ENCODE results near the gene KLK8. TPM values are rescaled to one million over a fixed set of nuclear protein-coding genes. Genes with fewer than 3 reads are reported as not detected.

KLK8 gene
- total RNA-seq, 1 donor from 2014 or later: not detected

DNA sequence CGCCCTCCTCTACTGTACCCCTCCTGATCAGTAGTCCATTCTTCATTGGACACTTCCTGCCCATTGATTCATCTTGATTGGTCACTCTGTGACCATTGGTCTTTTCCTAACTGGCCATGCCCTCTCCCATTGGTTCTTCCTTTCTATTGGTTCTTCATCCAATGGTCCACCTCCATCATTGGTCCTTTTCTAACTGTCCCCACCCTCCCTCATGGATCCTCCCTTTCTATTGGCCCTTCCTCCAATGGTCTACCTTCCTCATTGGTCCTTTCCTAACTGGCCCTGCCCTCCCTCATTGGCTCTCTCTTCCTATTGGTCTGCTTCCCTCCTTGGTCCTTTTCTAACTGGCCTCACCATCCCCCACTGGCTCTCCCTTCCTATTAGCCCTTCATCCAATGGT is 39.2 kb downstream of the KLK8 start:
- no peak for DNase-seq (ENCODE audit: low read depth)
- H3K4me1 Mint-ChIP-seq (ENCODE audit: low read depth, unreplicated experiment): no peaks in the 10 kb centered on the region
- peaks cover 40% of the 10 kb centered on the region for H3K27me3 Mint-ChIP-seq (ENCODE audit: low read depth, unreplicated experiment)
- no peak overlapping the region for H3K9ac ChIP-seq (ENCODE audit: low read length)
- no peaks in the 10 kb centered on the region for H3K4me1 ChIP-seq (ENCODE audit: insufficient read depth, low read length)
- H3K4me2 ChIP-seq (ENCODE audit: low read length): no peak overlapping the region
- no peaks in the 10 kb centered on the region for H3K36me3 Mint-ChIP-seq (ENCODE audit: low read depth, unreplicated experiment)
- H3K9me3 Mint-ChIP-seq (ENCODE audit: unreplicated experiment): peaks cover 9% of the 10 kb centered on the region
- H3K36me3 ChIP-seq (ENCODE audit: insufficient read depth, low read length): no peaks in the 10 kb centered on the region
- no peak overlapping the region for H2AFZ ChIP-seq (ENCODE audit: low read depth, low read length)
- TF ChIP-seq CTCF (IDR thresholded peaks at IDR 0.05; ENCODE audit: insufficient read depth, low read depth, low read length) (no peak), EZH2 (IDR thresholded peaks at IDR 0.05; ENCODE audit: insufficient read depth, low read length) (no peak)
- H4K20me1 ChIP-seq (ENCODE audit: insufficient read depth, low read length): no peaks in the 10 kb centered on the region
- H3K9me3 ChIP-seq (ENCODE audit: insufficient read depth, low read depth, low read length): peaks cover 6% of the 10 kb centered on the region
- H3K4me3 ChIP-seq (ENCODE audit: insufficient read depth, low read depth, low read length): no peak overlapping the region
- no peak for FAIRE-seq
- H3K27ac ChIP-seq (ENCODE audit: low read depth, low read length): no peak overlapping the region
- no peak overlapping the region for H3K27ac Mint-ChIP-seq (ENCODE audit: unreplicated experiment)
- H3K27me3 ChIP-seq (ENCODE audit: insufficient read depth, low read length): no peaks in the 10 kb centered on the region
- no peaks in the 10 kb centered on the region for H3K79me2 ChIP-seq (ENCODE audit: insufficient read depth, low read length)
- no peak overlapping the region for H3K4me3 Mint-ChIP-seq (ENCODE audit: unreplicated experiment)

DNA sequence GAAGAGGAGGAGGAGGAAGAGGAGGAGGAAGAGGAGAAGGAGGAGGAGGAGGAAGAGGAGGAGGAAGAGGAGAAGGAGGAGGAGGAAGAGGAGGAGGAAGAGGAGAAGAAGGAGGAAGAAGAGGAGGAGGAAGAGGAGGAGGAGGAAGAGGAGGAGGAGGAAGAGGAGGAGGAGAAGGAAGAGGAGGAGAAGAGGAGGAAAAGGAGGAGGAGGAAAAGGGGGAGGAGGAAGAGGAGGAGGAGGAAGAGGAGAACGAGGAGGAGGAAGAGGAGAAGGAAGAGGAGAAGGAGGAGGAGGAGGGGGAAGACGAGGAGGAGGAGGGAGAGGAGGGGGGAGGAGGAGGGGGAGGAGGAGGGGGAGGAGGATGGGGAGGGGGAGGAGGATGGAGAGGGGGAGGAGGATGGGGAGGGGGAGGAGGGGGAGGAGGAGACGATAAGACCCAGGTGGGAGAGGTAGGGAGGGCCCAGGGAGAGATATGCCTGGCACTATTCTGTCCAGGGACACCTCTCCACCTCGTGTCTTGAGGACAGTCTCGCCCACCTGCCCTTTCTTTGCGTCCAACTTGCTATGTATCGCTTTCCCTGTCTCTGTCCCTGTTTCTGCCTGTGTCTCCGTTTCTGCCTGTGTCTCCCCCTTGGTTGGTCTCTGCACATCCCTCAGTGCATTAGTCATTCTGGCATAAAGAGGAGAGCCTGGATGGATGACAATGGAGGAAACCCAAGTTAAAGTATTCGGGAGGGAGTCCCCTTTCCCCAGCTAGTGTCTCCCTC is 41.5 kb downstream of the KLK8 start:
- H3K9ac ChIP-seq (ENCODE audit: low read length): no peak overlapping the region
- FAIRE-seq: no peak
- H3K79me2 ChIP-seq (ENCODE audit: insufficient read depth, low read length): no peaks in the 10 kb centered on the region
- no peaks in the 10 kb centered on the region for H3K27me3 ChIP-seq (ENCODE audit: insufficient read depth, low read length)
- Mint-ChIP-seq H3K4me3 (ENCODE audit: unreplicated experiment) (no peak overlapping the region), H3K4me1 (ENCODE audit: low read depth, unreplicated experiment) (no peaks in the 10 kb centered on the region), H3K9me3 (ENCODE audit: unreplicated experiment) (peaks cover 9% of the 10 kb centered on the region), H3K27me3 (ENCODE audit: low read depth, unreplicated experiment) (peaks cover 32% of the 10 kb centered on the region), H3K27ac (ENCODE audit: unreplicated experiment) (no peak overlapping the region), H3K36me3 (ENCODE audit: low read depth, unreplicated experiment) (no peaks in the 10 kb centered on the region)
- H3K36me3 ChIP-seq (ENCODE audit: insufficient read depth, low read length): no peaks in the 10 kb centered on the region
- no peak for TF ChIP-seq EZH2 (IDR thresholded peaks at IDR 0.05; ENCODE audit: insufficient read depth, low read length)
- no peak for TF ChIP-seq CTCF (IDR thresholded peaks at IDR 0.05; ENCODE audit: insufficient read depth, low read depth, low read length)
- no peak overlapping the region for H3K4me3 ChIP-seq (ENCODE audit: insufficient read depth, low read depth, low read length)
- H3K27ac ChIP-seq (ENCODE audit: low read depth, low read length): no peak overlapping the region
- H4K20me1 ChIP-seq (ENCODE audit: insufficient read depth, low read length): no peaks in the 10 kb centered on the region
- no peak for DNase-seq (ENCODE audit: low read depth)
- no peak overlapping the region for H3K4me2 ChIP-seq (ENCODE audit: low read length)
- no peaks in the 10 kb centered on the region for H3K4me1 ChIP-seq (ENCODE audit: insufficient read depth, low read length)
- peaks cover 6% of the 10 kb centered on the region for H3K9me3 ChIP-seq (ENCODE audit: insufficient read depth, low read depth, low read length)
- no peak overlapping the region for H2AFZ ChIP-seq (ENCODE audit: low read depth, low read length)

DNA sequence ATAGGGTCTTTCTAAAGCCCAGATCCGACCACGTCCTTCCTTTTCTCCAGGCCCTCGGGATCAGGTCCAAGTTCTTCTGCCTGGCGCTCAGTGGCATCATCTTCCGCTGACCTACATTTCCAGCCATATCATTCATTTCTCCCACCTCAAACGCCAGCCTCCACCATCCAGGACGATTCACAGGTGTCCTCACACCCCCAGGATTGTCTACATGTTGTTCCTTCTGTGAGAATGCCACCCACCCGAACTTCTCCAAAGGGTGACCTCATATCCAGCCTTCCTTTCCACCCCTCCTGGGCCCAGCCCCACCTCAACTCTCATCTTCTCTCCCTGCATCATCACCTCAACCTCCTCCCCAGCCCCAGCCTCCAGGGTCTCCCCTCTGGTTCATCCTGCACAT is 43.8 kb downstream of the KLK8 start:
- Histone ChIP-seq H3K4me1 (ENCODE audit: insufficient read depth, low read length) (no peaks in the 10 kb centered on the region), H3K27ac (ENCODE audit: low read depth, low read length) (no peak overlapping the region), H3K27me3 (ENCODE audit: insufficient read depth, low read length) (no peaks in the 10 kb centered on the region), H3K36me3 (ENCODE audit: insufficient read depth, low read length) (no peaks in the 10 kb centered on the region), H3K9ac (ENCODE audit: low read length) (no peak overlapping the region), H3K79me2 (ENCODE audit: insufficient read depth, low read length) (no peaks in the 10 kb centered on the region), H3K4me2 (ENCODE audit: low read length) (no peak overlapping the region), H2AFZ (ENCODE audit: low read depth, low read length) (no peak overlapping the region), H4K20me1 (ENCODE audit: insufficient read depth, low read length) (no peaks in the 10 kb centered on the region), H3K4me3 (ENCODE audit: insufficient read depth, low read depth, low read length) (no peak overlapping the region), H3K9me3 (ENCODE audit: insufficient read depth, low read depth, low read length) (peaks cover 6% of the 10 kb centered on the region)
- Mint-ChIP-seq H3K4me3 (ENCODE audit: unreplicated experiment) (no peak overlapping the region), H3K4me1 (ENCODE audit: low read depth, unreplicated experiment) (no peaks in the 10 kb centered on the region), H3K27ac (ENCODE audit: unreplicated experiment) (no peak overlapping the region), H3K27me3 (ENCODE audit: low read depth, unreplicated experiment) (peaks cover 22% of the 10 kb centered on the region), H3K36me3 (ENCODE audit: low read depth, unreplicated experiment) (no peaks in the 10 kb centered on the region), H3K9me3 (ENCODE audit: unreplicated experiment) (peaks cover 6% of the 10 kb centered on the region)
- TF ChIP-seq EZH2 (IDR thresholded peaks at IDR 0.05; ENCODE audit: insufficient read depth, low read length): no peak
- no peak for TF ChIP-seq CTCF (IDR thresholded peaks at IDR 0.05; ENCODE audit: insufficient read depth, low read depth, low read length)
- FAIRE-seq (no peak), DNase-seq (ENCODE audit: low read depth) (no peak)

Data from astrocyte (in vitro differentiated cells and primary cell).